GM19324 (cell line): Measurements from ENCODE around the gene AKAP6.

Experiments
- ATAC-seq: cut with Tn5 transposase; IDR thresholded peaks from one replicate; pipeline ENCODE4 v1.9.1; 2021; ENCODE audit warnings: mild to moderate bottlenecking, moderate library complexity; ENCODE audit not compliant: unreplicated experiment, low FRiP score

The AKAP6 gene

GRCh38 chr14:32645551-32645950, 316.5 kb downstream of the AKAP6 start:
- no peak for ATAC-seq

GRCh38 chr14:32648434-32648833, 319.3 kb downstream of the AKAP6 start:
- no peak for ATAC-seq

GRCh38 chr14:32650030-32650429, 320.9 kb downstream of the AKAP6 start:
- ATAC-seq: no peak

- ATAC-seq: no peak
Observed at GRCh38 chr14:32650665-32651064, 321.6 kb downstream of the AKAP6 start.

- ATAC-seq: no peak
Observed at GRCh38 chr14:32654106-32654505, 325.0 kb downstream of the AKAP6 start.

GRCh38 chr14:32656601-32657000, 327.5 kb downstream of the AKAP6 start:
- no peak for ATAC-seq

GRCh38 chr14:32657081-32657480, 328.0 kb downstream of the AKAP6 start:
- no peak for ATAC-seq

- ATAC-seq: no peak
Observed at GRCh38 chr14:32661216-32661615, 332.1 kb downstream of the AKAP6 start.

GRCh38 chr14:32662211-32662610, 333.1 kb downstream of the AKAP6 start:
- no peak for ATAC-seq

- no peak for ATAC-seq
Observed at GRCh38 chr14:32666308-32666707, 337.2 kb downstream of the AKAP6 start.

GRCh38 chr14:32667287-32667686, 338.2 kb downstream of the AKAP6 start:
- no peak for ATAC-seq

- no peak for ATAC-seq
Observed at GRCh38 chr14:32667791-32668190, 338.7 kb downstream of the AKAP6 start.

GRCh38 chr14:32669391-32669790, 340.3 kb downstream of the AKAP6 start:
- ATAC-seq: no peak

- ATAC-seq: no peak
Observed at GRCh38 chr14:32675433-32675832, 346.3 kb downstream of the AKAP6 start.

- ATAC-seq: no peak
Observed at GRCh38 chr14:32677129-32677780, 348.2 kb downstream of the AKAP6 start.

GRCh38 chr14:32678088-32678487, 349.0 kb downstream of the AKAP6 start:
- no peak for ATAC-seq

- no peak for ATAC-seq
Observed at GRCh38 chr14:32679927-32680612, 351.0 kb downstream of the AKAP6 start.

GRCh38 chr14:32681598-32681997, 352.5 kb downstream of the AKAP6 start:
- ATAC-seq: no peak

GRCh38 chr14:32682214-32682613, 353.1 kb downstream of the AKAP6 start:
- ATAC-seq: no peak

- ATAC-seq: peak; percentile 81
Observed at GRCh38 chr14:32683679-32684078, 354.6 kb downstream of the AKAP6 start.

GRCh38 chr14:32688941-32689340, 359.8 kb downstream of the AKAP6 start:
- ATAC-seq: no peak

GRCh38 chr14:32692441-32692840, 363.3 kb downstream of the AKAP6 start:
- no peak for ATAC-seq
